GM23338 (cell line): ENCODE measurements around the gene RNF40. TPM values are rescaled to one million over a fixed set of nuclear protein-coding genes. Genes with fewer than 3 reads are reported as not detected.

Experiments
- ATAC-seq: fragments of 200-7000 bp; cut with Tn5 transposase; 3 replicates; pipeline ENCODE4 v1.9.1; 2020
- DNase-seq: peaks from one replicate; pipeline ENCODE4 v3.0.0-alpha.2; 2015; ENCODE audit warnings: low spot score
- H2AFZ ChIP-seq: fragments of 200-600 bp; sonication (generic); 2 replicates; pipeline ENCODE4 v1.8.0; 2016; ENCODE audit warnings: antibody characterized with exemption, mild to moderate bottlenecking, moderate library complexity
- H3F3A ChIP-seq: fragments of 200-600 bp; sonication (generic); replicated peaks from 2 replicates; pipeline ENCODE4 v1.8.0; 2017; ENCODE audit warnings: antibody characterized with exemption, mixed run types, low read depth
- H3K27ac ChIP-seq: fragments of 200-600 bp; sonication (generic); 2 replicates; pipeline ENCODE4 v1.6.1; 2016; ENCODE audit warnings: low read depth
- H3K27me3 ChIP-seq: fragments of 200-600 bp; sonication (generic); 2 replicates; pipeline ENCODE4 v1.8.0; 2016; ENCODE audit warnings: mild to moderate bottlenecking, mixed run types, moderate library complexity; ENCODE audit not compliant: insufficient read depth
- H3K36me3 ChIP-seq: fragments of 200-600 bp; sonication (generic); 2 replicates; pipeline ENCODE4 v1.8.0; 2016; ENCODE audit warnings: mild to moderate bottlenecking; ENCODE audit not compliant: insufficient read depth
- H3K4me1 ChIP-seq: fragments of 200-600 bp; sonication (generic); 2 replicates; pipeline ENCODE4 v1.8.0; 2016; ENCODE audit warnings: mild to moderate bottlenecking, moderate library complexity; ENCODE audit not compliant: insufficient read depth
- H3K4me2 ChIP-seq: fragments of 200-600 bp; sonication (generic); 2 replicates; pipeline ENCODE4 v1.7.1; 2017; ENCODE audit warnings: mixed run types
- H3K4me3 ChIP-seq: fragments of 200-600 bp; sonication (generic); 2 replicates; pipeline ENCODE4 v1.6.1; 2016; ENCODE audit warnings: mixed run types
- H3K79me2 ChIP-seq: fragments of 200-600 bp; sonication (generic); replicated peaks from 2 replicates; pipeline ENCODE4 v1.8.0; 2017; ENCODE audit warnings: mild to moderate bottlenecking; ENCODE audit not compliant: insufficient read depth
- H3K9me2 ChIP-seq: fragments of 200-600 bp; sonication (generic); 2 replicates; pipeline ENCODE4 v1.8.0; 2017; ENCODE audit not compliant: insufficient read depth
- H4K20me1 ChIP-seq: fragments of 200-600 bp; sonication (generic); replicated peaks from 2 replicates; pipeline ENCODE4 v1.8.0; 2017; ENCODE audit warnings: mild to moderate bottlenecking; ENCODE audit not compliant: insufficient read depth
- H3K27ac Mint-ChIP-seq: 2 replicates; pipeline ENCODE4 v1.8.0; 2020; ENCODE audit warnings: inconsistent platforms, mild to moderate bottlenecking, moderate library complexity, mixed read lengths
- H3K27me3 Mint-ChIP-seq: 3 replicates; pipeline ENCODE4 v1.8.0; 2022; ENCODE audit warnings: low read depth, mild to moderate bottlenecking, moderate library complexity, mixed read lengths, inconsistent platforms; ENCODE audit not compliant: insufficient read depth, poor library complexity
- H3K36me3 Mint-ChIP-seq: 3 replicates; pipeline ENCODE4 v1.8.0; 2021; ENCODE audit warnings: low read depth, mild to moderate bottlenecking, inconsistent platforms, moderate library complexity, mixed read lengths
- H3K4me1 Mint-ChIP-seq: 3 replicates; pipeline ENCODE4 v1.8.0; 2020; ENCODE audit warnings: mild to moderate bottlenecking, inconsistent platforms, mixed read lengths
- H3K4me3 Mint-ChIP-seq: 3 replicates; pipeline ENCODE4 v1.8.0; 2021; ENCODE audit warnings: moderate library complexity, mild to moderate bottlenecking, inconsistent platforms, mixed read lengths
- H3K9me3 Mint-ChIP-seq: 3 replicates; pipeline ENCODE4 v1.8.0; 2020; ENCODE audit warnings: moderate library complexity, mild to moderate bottlenecking, inconsistent platforms, mixed read lengths
- CREB1 ChIP-seq: fragments of 250-450 bp; sonication (Bioruptor Pico); IDR thresholded peaks from 2 replicates; pipeline ENCODE4 v1.5.0; 2020; ENCODE audit warnings: low read depth, mild to moderate bottlenecking, moderate library complexity
- EZH2 ChIP-seq: fragments of 200-600 bp; sonication (generic); IDR thresholded peaks from one replicate; pipeline ENCODE4 v1.8.0; 2017; ENCODE audit warnings: antibody characterized with exemption, mild to moderate bottlenecking, low read depth; ENCODE audit not compliant: unreplicated experiment
- EZH2phosphoT487 ChIP-seq: fragments of 200-600 bp; sonication (generic); IDR thresholded peaks from one replicate; pipeline ENCODE4 v1.8.1; 2018; ENCODE audit warnings: antibody characterized with exemption; ENCODE audit not compliant: unreplicated experiment
- JUNB ChIP-seq: IDR thresholded peaks from one replicate; pipeline ENCODE4 v1.6.1; 2016; ENCODE audit warnings: antibody characterized with exemption; ENCODE audit not compliant: unreplicated experiment
- POLR2AphosphoS5 ChIP-seq: IDR thresholded peaks from 2 replicates; pipeline ENCODE4 v1.6.1; 2016; ENCODE audit warnings: antibody characterized with exemption, low read depth
- ZNF331 ChIP-seq: fragments of 250-450 bp; sonication (Bioruptor Pico); IDR thresholded peaks from 2 replicates; pipeline ENCODE4 v1.5.0; 2020; ENCODE audit warnings: low read depth, mild to moderate bottlenecking, moderate library complexity
- polyA plus RNA-seq: library from polyadenylated mRNA; unstranded; fragments of >200 nt; fragmentation: Nextera tagmentation; extraction: Ambion mirVana; gene quantifications from 2 replicates; pipeline ENCODE4 v1.2.1, GENCODE V29; 2016
- total RNA-seq: library from RNA; depleted of rRNA; stranded (reverse); fragments of >200 nt; shearing (Covaris generic); gene quantifications from 2 replicates; pipeline ENCODE4 v1.2.3, GENCODE V29; 2014
- TF ChIP-seq, protein P1 (sequence below): fragments of 250-450 bp; sonication (Bioruptor Pico); IDR thresholded peaks from 2 replicates; pipeline ENCODE4 v1.5.0; 2020; ENCODE audit warnings: mild to moderate bottlenecking, moderate library complexity
- TF ChIP-seq, protein P2 (sequence below): IDR thresholded peaks from 2 replicates; pipeline ENCODE4 v1.6.1; 2016; ENCODE audit warnings: antibody characterized with exemption

The RNF40 gene
- total and polyA plus RNA-seq, 2 experiments from 2014 or later: 36.0 to 78.5 TPM

DNA sequence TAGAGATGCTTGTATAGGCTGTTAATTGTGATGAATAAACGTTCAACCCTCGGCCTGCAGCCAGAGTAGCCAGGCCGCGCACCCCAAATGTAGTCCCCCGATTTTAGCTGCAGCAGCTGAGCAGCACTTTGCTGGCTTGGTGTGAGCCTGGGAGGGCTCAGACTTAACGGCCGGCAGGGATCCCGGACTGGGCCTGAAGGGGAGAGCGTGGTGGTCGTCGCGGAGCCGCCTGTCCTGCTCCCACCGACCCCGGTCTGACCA, 12.9 kb downstream of the RNF40 start (continued):
- TF ChIP-seq, protein P1, sequence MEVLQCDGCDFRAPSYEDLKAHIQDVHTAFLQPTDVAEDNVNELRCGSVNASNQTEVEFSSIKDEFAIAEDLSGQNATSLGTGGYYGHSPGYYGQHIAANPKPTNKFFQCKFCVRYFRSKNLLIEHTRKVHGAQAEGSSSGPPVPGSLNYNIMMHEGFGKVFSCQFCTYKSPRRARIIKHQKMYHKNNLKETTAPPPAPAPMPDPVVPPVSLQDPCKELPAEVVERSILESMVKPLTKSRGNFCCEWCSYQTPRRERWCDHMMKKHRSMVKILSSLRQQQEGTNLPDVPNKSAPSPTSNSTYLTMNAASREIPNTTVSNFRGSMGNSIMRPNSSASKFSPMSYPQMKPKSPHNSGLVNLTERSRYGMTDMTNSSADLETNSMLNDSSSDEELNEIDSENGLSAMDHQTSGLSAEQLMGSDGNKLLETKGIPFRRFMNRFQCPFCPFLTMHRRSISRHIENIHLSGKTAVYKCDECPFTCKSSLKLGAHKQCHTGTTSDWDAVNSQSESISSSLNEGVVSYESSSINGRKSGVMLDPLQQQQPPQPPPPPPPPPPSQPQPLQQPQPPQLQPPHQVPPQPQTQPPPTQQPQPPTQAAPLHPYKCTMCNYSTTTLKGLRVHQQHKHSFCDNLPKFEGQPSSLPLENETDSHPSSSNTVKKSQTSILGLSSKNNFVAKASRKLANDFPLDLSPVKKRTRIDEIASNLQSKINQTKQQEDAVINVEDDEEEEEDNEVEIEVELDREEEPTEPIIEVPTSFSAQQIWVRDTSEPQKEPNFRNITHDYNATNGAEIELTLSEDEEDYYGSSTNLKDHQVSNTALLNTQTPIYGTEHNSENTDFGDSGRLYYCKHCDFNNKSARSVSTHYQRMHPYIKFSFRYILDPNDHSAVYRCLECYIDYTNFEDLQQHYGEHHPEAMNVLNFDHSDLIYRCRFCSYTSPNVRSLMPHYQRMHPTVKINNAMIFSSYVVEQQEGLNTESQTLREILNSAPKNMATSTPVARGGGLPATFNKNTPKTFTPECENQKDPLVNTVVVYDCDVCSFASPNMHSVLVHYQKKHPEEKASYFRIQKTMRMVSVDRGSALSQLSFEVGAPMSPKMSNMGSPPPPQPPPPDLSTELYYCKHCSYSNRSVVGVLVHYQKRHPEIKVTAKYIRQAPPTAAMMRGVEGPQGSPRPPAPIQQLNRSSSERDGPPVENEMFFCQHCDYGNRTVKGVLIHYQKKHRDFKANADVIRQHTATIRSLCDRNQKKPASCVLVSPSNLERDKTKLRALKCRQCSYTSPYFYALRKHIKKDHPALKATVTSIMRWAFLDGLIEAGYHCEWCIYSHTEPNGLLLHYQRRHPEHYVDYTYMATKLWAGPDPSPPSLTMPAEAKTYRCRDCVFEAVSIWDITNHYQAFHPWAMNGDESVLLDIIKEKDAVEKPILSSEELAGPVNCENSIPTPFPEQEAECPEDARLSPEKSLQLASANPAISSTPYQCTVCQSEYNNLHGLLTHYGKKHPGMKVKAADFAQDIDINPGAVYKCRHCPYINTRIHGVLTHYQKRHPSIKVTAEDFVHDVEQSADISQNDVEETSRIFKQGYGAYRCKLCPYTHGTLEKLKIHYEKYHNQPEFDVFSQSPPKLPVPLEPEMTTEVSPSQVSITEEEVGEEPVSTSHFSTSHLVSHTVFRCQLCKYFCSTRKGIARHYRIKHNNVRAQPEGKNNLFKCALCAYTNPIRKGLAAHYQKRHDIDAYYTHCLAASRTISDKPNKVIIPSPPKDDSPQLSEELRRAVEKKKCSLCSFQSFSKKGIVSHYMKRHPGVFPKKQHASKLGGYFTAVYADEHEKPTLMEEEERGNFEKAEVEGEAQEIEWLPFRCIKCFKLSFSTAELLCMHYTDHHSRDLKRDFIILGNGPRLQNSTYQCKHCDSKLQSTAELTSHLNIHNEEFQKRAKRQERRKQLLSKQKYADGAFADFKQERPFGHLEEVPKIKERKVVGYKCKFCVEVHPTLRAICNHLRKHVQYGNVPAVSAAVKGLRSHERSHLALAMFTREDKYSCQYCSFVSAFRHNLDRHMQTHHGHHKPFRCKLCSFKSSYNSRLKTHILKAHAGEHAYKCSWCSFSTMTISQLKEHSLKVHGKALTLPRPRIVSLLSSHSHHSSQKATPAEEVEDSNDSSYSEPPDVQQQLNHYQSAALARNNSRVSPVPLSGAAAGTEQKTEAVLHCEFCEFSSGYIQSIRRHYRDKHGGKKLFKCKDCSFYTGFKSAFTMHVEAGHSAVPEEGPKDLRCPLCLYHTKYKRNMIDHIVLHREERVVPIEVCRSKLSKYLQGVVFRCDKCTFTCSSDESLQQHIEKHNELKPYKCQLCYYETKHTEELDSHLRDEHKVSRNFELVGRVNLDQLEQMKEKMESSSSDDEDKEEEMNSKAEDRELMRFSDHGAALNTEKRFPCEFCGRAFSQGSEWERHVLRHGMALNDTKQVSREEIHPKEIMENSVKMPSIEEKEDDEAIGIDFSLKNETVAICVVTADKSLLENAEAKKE (CRISPR knock-in tag): no peak
- TF ChIP-seq CREB1 (CRISPR knock-in tag) (no peak), EZH2 (no peak), JUNB (no peak), POLR2AphosphoS5 (no peak), EZH2phosphoT487 (no peak)
- TF ChIP-seq, protein P2, sequence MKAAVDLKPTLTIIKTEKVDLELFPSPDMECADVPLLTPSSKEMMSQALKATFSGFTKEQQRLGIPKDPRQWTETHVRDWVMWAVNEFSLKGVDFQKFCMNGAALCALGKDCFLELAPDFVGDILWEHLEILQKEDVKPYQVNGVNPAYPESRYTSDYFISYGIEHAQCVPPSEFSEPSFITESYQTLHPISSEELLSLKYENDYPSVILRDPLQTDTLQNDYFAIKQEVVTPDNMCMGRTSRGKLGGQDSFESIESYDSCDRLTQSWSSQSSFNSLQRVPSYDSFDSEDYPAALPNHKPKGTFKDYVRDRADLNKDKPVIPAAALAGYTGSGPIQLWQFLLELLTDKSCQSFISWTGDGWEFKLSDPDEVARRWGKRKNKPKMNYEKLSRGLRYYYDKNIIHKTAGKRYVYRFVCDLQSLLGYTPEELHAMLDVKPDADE: no peak

DNA sequence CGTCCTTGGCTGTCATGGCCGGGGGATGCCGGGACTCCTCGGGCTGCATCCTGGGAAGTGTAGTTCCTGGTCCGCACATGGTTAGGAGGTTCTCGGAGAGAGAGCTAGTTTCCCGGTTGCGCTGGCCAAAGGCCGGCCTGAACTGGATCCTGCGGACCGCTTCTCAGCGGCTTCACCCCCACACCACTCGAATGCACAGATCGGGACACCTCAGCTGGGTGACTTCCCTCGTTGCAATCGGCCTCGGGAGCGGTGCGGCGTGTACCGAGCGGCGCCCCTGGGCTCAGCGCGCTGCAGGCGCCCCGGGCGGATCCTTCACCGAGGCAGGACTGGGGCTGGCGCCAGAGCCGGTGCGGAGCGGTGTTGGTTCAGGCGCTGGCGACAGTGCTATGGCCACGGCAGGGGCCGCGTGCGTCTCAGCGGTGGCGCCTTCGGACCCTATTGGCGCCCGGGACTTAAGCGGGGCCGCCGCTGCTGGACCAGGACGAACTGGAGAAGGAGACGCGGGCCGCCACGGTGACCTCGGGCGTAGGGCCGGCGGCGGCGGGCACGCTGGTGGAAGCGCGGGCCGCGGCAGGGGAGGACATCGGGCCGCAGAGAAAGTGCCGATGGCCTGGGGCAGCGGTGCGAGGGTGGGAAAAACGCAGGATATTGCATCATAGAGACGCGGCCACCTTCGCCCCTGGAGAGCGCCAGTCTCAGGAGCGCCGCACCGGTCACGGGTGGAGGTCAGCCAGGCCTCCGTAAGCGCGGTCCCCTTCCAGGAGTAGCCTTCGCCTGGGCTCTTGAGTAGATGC, 13.5 kb downstream of the RNF40 start:
- Histone ChIP-seq H3K27me3 (no peaks in the 10 kb centered on the region), H3K4me1 (no peaks in the 10 kb centered on the region; the same call in 1 of the 2 replicates), H3K4me2 (peak overlapping the region; percentile 94), H3K4me3 (peak overlapping the region; percentile 93), H3F3A (peaks cover 20% of the 10 kb centered on the region), H3K79me2 (no peaks in the 10 kb centered on the region), H3K36me3 (peaks cover 4% of the 10 kb centered on the region; the same call in 1 of the 2 replicates), H2AFZ (0 out of 2 replicates have a peak overlapping the region, but pooled peaks have one; percentile 38), H3K9me2 (no peaks in the 10 kb centered on the region), H3K27ac (peak overlapping the region; percentile 97), H4K20me1 (no peaks in the 10 kb centered on the region; the same call in none of the 2 replicates)
- H3K27ac Mint-ChIP-seq: peak overlapping the region; percentile 99
- peak; percentile 84 for ATAC-seq
- H3K27me3 Mint-ChIP-seq: peaks cover 40% of the 10 kb centered on the region
- H3K4me3 Mint-ChIP-seq: peak overlapping the region; percentile 93
- DNase-seq: peak; percentile 96
- peaks cover 23% of the 10 kb centered on the region for H3K4me1 Mint-ChIP-seq
- H3K36me3 Mint-ChIP-seq: peaks cover 50% of the 10 kb centered on the region
- H3K9me3 Mint-ChIP-seq: no peaks in the 10 kb centered on the region
- TF ChIP-seq, protein P1 (CRISPR knock-in tag): no peak
- TF ChIP-seq ZNF331 (CRISPR knock-in tag): no peak
- peak; percentile 81 for TF ChIP-seq POLR2AphosphoS5
